Endodermal cell (in vitro differentiated cells): ENCODE results near the gene DICER1. TPM values are rescaled to one million over a fixed set of nuclear protein-coding genes. Genes with fewer than 3 reads are reported as not detected.
A peak's percentile ranks its signal among the peaks of the same experiment; 100 is the strongest.
"Not testable (repeated sequence)": the region's sequence is repeated elsewhere in the genome, so short reads cannot be mapped to it uniquely, and the experiment has no call there.

Experiments
- DNase-seq: peaks from one replicate; pipeline ENCODE4 v3.0.0-alpha.2; 2017
- H3K27ac ChIP-seq: 2 replicates; pipeline ENCODE4 v1.5.1; 2013; ENCODE audit warnings: mild to moderate bottlenecking, low read depth, low read length, moderate library complexity
- H3K27me3 ChIP-seq: 2 replicates; pipeline ENCODE4 v1.6.1; 2013; ENCODE audit warnings: mild to moderate bottlenecking, low read length, moderate library complexity; ENCODE audit not compliant: insufficient read depth, control insufficient read depth, poor library complexity, severe bottlenecking
- H3K36me3 ChIP-seq: 2 replicates; pipeline ENCODE4 v1.7.0; 2013; ENCODE audit warnings: mild to moderate bottlenecking, low read length, moderate library complexity; ENCODE audit not compliant: control insufficient read depth, insufficient read depth
- H3K4me1 ChIP-seq: one replicate; pipeline ENCODE4 v1.7.0; 2013; ENCODE audit warnings: low read length; ENCODE audit not compliant: control insufficient read depth, insufficient read depth
- H3K4me3 ChIP-seq: 2 replicates; pipeline ENCODE4 v1.5.1; 2013; ENCODE audit warnings: mild to moderate bottlenecking, low read length, moderate library complexity
- H3K9ac ChIP-seq: 2 replicates; pipeline ENCODE4 v1.6.1; 2013; ENCODE audit warnings: mild to moderate bottlenecking, low read length, moderate library complexity; ENCODE audit not compliant: poor library complexity, severe bottlenecking; ENCODE audit errors: extremely low read depth
- H3K9me3 ChIP-seq: 2 replicates; pipeline ENCODE4 v1.6.1; 2013; ENCODE audit warnings: mild to moderate bottlenecking, low read length, moderate library complexity; ENCODE audit not compliant: control insufficient read depth
- H3K27ac Mint-ChIP-seq: 2 replicates; pipeline ENCODE4 v1.8.0; 2020; ENCODE audit warnings: mixed read lengths
- H3K27me3 Mint-ChIP-seq: 2 replicates; pipeline ENCODE4 v1.8.0; 2021; ENCODE audit warnings: mild to moderate bottlenecking, mixed read lengths; ENCODE audit not compliant: insufficient read depth
- H3K36me3 Mint-ChIP-seq: 2 replicates; pipeline ENCODE4 v1.8.0; 2020; ENCODE audit warnings: low read depth, mixed read lengths
- H3K4me1 Mint-ChIP-seq: 2 replicates; pipeline ENCODE4 v1.8.0; 2020; ENCODE audit warnings: mixed read lengths
- H3K4me3 Mint-ChIP-seq: 2 replicates; pipeline ENCODE4 v1.8.0; 2020; ENCODE audit warnings: mild to moderate bottlenecking, moderate library complexity, mixed read lengths
- H3K9me3 Mint-ChIP-seq: 2 replicates; pipeline ENCODE4 v1.8.0; 2020; ENCODE audit warnings: mild to moderate bottlenecking, mixed read lengths
- CTCF ChIP-seq: fragments of 200-600 bp; sonication (generic); conservative IDR thresholded peaks from 2 replicates; pipeline ENCODE4 v1.5.0; 2021; ENCODE audit warnings: antibody characterized with exemption, mild to moderate bottlenecking
- WGBS, 2 experiments: methylation state at CpG; one replicate each; pipeline versions ENCODE4 v1.1.5 to v1.1.7; 2013; ENCODE audit warnings: missing lambda C conversion rate in 2 of 2, mixed read lengths in 1 of 2; ENCODE audit not compliant: insufficient coverage in 1 of 2, insufficient read length in 1 of 2; 5-methylcytosine and 5-hydroxymethylcytosine counted together
- total RNA-seq, 2 donors: library from RNA; stranded (reverse); fragmentation: NEBNext Ultra II Directional in 1 of 2; extraction: Animal tissue kit (Norgen Biotek cat#: 25700) in 1 of 2; gene quantifications; 2 replicates in 1 of 2; 3 replicates in 1 of 2; pipeline ENCODE4 v1.2.1, GENCODE V29; 2021

The DICER1 gene
- total RNA-seq, 2 donors from 2014 or later: 66.1 to 69.2 TPM

GRCh38 chr14:95183082-95183481 lies 25.8 kb upstream of the DICER1 start:
- TF ChIP-seq CTCF: no peak
- Histone ChIP-seq H3K9ac (no peak overlapping the region), H3K36me3 (no peaks in the 10 kb centered on the region), H3K27me3 (no peaks in the 10 kb centered on the region), H3K27ac (no peak overlapping the region), H3K4me3 (no peak overlapping the region), H3K4me1 (peaks cover 5% of the 10 kb centered on the region), H3K9me3 (peaks cover 6% of the 10 kb centered on the region)
- Mint-ChIP-seq H3K36me3 (peaks cover 5% of the 10 kb centered on the region), H3K4me1 (peaks cover 15% of the 10 kb centered on the region), H3K4me3 (no peak overlapping the region), H3K27me3 (no peaks in the 10 kb centered on the region), H3K27ac (no peak overlapping the region), H3K9me3 (peaks cover 4% of the 10 kb centered on the region)
- WGBS, 2 experiments: 88 to 91% methylated on average over 1 of the region's 1 CpG
- DNase-seq: no peak

GRCh38 chr14:95182379-95182778 lies 25.1 kb upstream of the DICER1 start:
- TF ChIP-seq CTCF: peak; percentile 36
- Histone ChIP-seq H3K9me3 (no peaks in the 10 kb centered on the region), H3K4me1 (peaks cover 5% of the 10 kb centered on the region), H3K4me3 (no peak overlapping the region), H3K27me3 (no peaks in the 10 kb centered on the region), H3K36me3 (no peaks in the 10 kb centered on the region), H3K9ac (no peak overlapping the region), H3K27ac (no peak overlapping the region)
- Mint-ChIP-seq H3K9me3 (no peaks in the 10 kb centered on the region), H3K36me3 (peaks cover 5% of the 10 kb centered on the region), H3K4me3 (no peak overlapping the region), H3K4me1 (peaks cover 15% of the 10 kb centered on the region), H3K27me3 (no peaks in the 10 kb centered on the region), H3K27ac (no peak overlapping the region)
- peak; percentile 60 for DNase-seq
- WGBS, 2 experiments: 85 to 90% methylated on average over 7 to 8 of the region's 8 CpGs

- Histone ChIP-seq H3K9me3 (no peaks in the 10 kb centered on the region), H3K27ac (no peak overlapping the region), H3K4me3 (no peak overlapping the region), H3K4me1 (peaks cover 5% of the 10 kb centered on the region), H3K9ac (no peak overlapping the region), H3K36me3 (no peaks in the 10 kb centered on the region), H3K27me3 (no peaks in the 10 kb centered on the region)
- peaks cover 5% of the 10 kb centered on the region for H3K36me3 Mint-ChIP-seq
- no peak overlapping the region for H3K4me3 Mint-ChIP-seq
- 91 to 94% methylated on average over 7 to 8 of the region's 8 CpGs for WGBS, 2 experiments
- TF ChIP-seq CTCF: no peak
- no peaks in the 10 kb centered on the region for H3K9me3 Mint-ChIP-seq
- H3K27ac Mint-ChIP-seq: no peak overlapping the region
- peaks cover 15% of the 10 kb centered on the region for H3K4me1 Mint-ChIP-seq
- no peak for DNase-seq
- H3K27me3 Mint-ChIP-seq: no peaks in the 10 kb centered on the region
Observed at GRCh38 chr14:95180966-95181741, 23.8 kb upstream of the DICER1 start.

- not testable (repeated sequence) for H3K9ac ChIP-seq, H3K9me3 ChIP-seq, H3K27ac Mint-ChIP-seq, H3K27me3 Mint-ChIP-seq, H3K27ac ChIP-seq, H3K9me3 Mint-ChIP-seq, DNase-seq, H3K4me3 Mint-ChIP-seq, H3K27me3 ChIP-seq, H3K4me1 ChIP-seq, H3K36me3 ChIP-seq, H3K36me3 Mint-ChIP-seq, H3K4me3 ChIP-seq, H3K4me1 Mint-ChIP-seq
- 83% methylated on average over 1 of the region's 3 CpGs; no CpG with 5 or more reads in 1 of the 2 experiments for WGBS, 2 experiments
Observed at GRCh38 chr14:95175670-95176069, 18.3 kb upstream of the DICER1 start.
